ENCODE data around the gene SSC5D. TPM values are rescaled to one million over a fixed set of nuclear protein-coding genes. Genes with fewer than 3 reads are reported as not detected.

Gene SSC5D
- total RNA-seq, 4 donors from 2014 or later: 2.1 to 16.7 (median 9.1) TPM

GRCh38 chr19:55461974-55462626, 26.1 kb upstream of the SSC5D start:
- no peak for TF ChIP-seq CTCF (IDR thresholded peaks at IDR 0.05; ENCODE audit: low read depth)

GRCh38 chr19:55462722-55463121, 25.5 kb upstream of the SSC5D start:
- TF ChIP-seq CTCF (IDR thresholded peaks at IDR 0.05; ENCODE audit: low read depth): no peak

- no peak for TF ChIP-seq CTCF (IDR thresholded peaks at IDR 0.05; ENCODE audit: low read depth)
Measured at GRCh38 chr19:55463583-55464031, 24.6 kb upstream of the SSC5D start.

GRCh38 chr19:55464039-55464661, 24.1 kb upstream of the SSC5D start:
- no peak for TF ChIP-seq CTCF (IDR thresholded peaks at IDR 0.05; ENCODE audit: low read depth)

- TF ChIP-seq CTCF (IDR thresholded peaks at IDR 0.05; ENCODE audit: low read depth): no peak
Measured at GRCh38 chr19:55464662-55465054, 23.6 kb upstream of the SSC5D start, which contains the start of gene C19orf85. C19orf85 (minus strand) TSS chr19:55464751; CDS start chr19:55464554, 197 bp downstream.

GRCh38 chr19:55465460-55466240, 22.6 kb upstream of the SSC5D start:
- TF ChIP-seq CTCF (IDR thresholded peaks at IDR 0.05; ENCODE audit: low read depth): no peak

- no peak for TF ChIP-seq CTCF (IDR thresholded peaks at IDR 0.05; ENCODE audit: low read depth)
Measured at GRCh38 chr19:55466241-55466614, 22.0 kb upstream of the SSC5D start.
